ENCODE data around the gene SMARCA4. TPM values are rescaled to one million over a fixed set of nuclear protein-coding genes. Genes with fewer than 3 reads are reported as not detected.

The SMARCA4 gene
- 10 to 100 TPM; 88.6 to 98.6 TPM for total RNA-seq

- Mint-ChIP-seq H3K4me1 (ENCODE audit: low read depth) (peaks cover 37% of the 10 kb centered on the region), H3K27me3 (ENCODE audit: low read depth) (no peaks in the 10 kb centered on the region), H3K4me3 (peak within 1 kb of the TSS; percentile 91), H3K9me3 (no peaks in the 10 kb centered on the region), H3K36me3 (ENCODE audit: low read depth) (peaks cover 3% of the 10 kb centered on the region), H3K27ac (peak within 1 kb of the TSS; percentile 90)
- intact Hi-C loops (cut with micrococcal nuclease): loop anchor here (1.0 to 10.0 kb wide), 4 partner anchors 18 to 626 kb away; partner anchors contain the start of genes CDKN2D, ICAM3, RAVER1 and TIMM29
- CTCF ChIA-PET: interaction anchor here (1.2 to 1.4 kb wide), 2 partner anchors 24 to 56 kb away, joined by 3 read pairs; no protein-coding TSS in a partner anchor
- peak; percentile 97 for DNase-seq
Measured at GRCh38 chr19:10960314-10961072, at the start of gene SMARCA4. Gene SMARCA4 (plus strand): TSS chr19:10961030. CDS start chr19:10984152, 23,122 bp downstream.

- DNase-seq: no peak
- Mint-ChIP-seq H3K27ac (no peak overlapping the region), H3K9me3 (no peaks in the 10 kb centered on the region), H3K4me1 (ENCODE audit: low read depth) (no peaks in the 10 kb centered on the region), H3K27me3 (ENCODE audit: low read depth) (no peaks in the 10 kb centered on the region), H3K4me3 (no peak overlapping the region), H3K36me3 (ENCODE audit: low read depth) (peaks cover 13% of the 10 kb centered on the region)
- CTCF ChIA-PET: no interaction called here
- intact Hi-C loops (cut with micrococcal nuclease): no loop called here
Measured at GRCh38 chr19:10911579-10912363, 49.1 kb upstream of the SMARCA4 start.

GRCh38 chr19:10912619-10913018 is 48.2 kb upstream of the SMARCA4 start:
- Mint-ChIP-seq H3K9me3 (no peaks in the 10 kb centered on the region), H3K27me3 (ENCODE audit: low read depth) (no peaks in the 10 kb centered on the region), H3K36me3 (ENCODE audit: low read depth) (peaks cover 13% of the 10 kb centered on the region), H3K4me3 (no peak overlapping the region), H3K27ac (no peak overlapping the region), H3K4me1 (ENCODE audit: low read depth) (no peaks in the 10 kb centered on the region)
- CTCF ChIA-PET: interaction anchor here (0.7 kb wide), 1 partner anchor 48 kb away, joined by 3 read pairs; no protein-coding TSS in a partner anchor
- intact Hi-C loops (cut with micrococcal nuclease): no loop called here
- no peak for DNase-seq

GRCh38 chr19:10913716-10914340 is 47.0 kb upstream of the SMARCA4 start:
- Mint-ChIP-seq H3K9me3 (no peaks in the 10 kb centered on the region), H3K4me1 (ENCODE audit: low read depth) (no peaks in the 10 kb centered on the region), H3K27ac (no peak overlapping the region), H3K27me3 (ENCODE audit: low read depth) (no peaks in the 10 kb centered on the region), H3K36me3 (ENCODE audit: low read depth) (peaks cover 10% of the 10 kb centered on the region), H3K4me3 (no peak overlapping the region)
- intact Hi-C loops (cut with micrococcal nuclease): no loop called here
- no peak for DNase-seq
- CTCF ChIA-PET: interaction anchor here (0.6 kb wide), 2 partner anchors 23 to 381 kb away, joined by 3 read pairs; no protein-coding TSS in a partner anchor

- Mint-ChIP-seq H3K36me3 (ENCODE audit: low read depth) (peaks cover 10% of the 10 kb centered on the region), H3K4me3 (no peak overlapping the region), H3K27me3 (ENCODE audit: low read depth) (no peaks in the 10 kb centered on the region), H3K27ac (no peak overlapping the region), H3K9me3 (no peaks in the 10 kb centered on the region), H3K4me1 (ENCODE audit: low read depth) (no peaks in the 10 kb centered on the region)
- CTCF ChIA-PET: interaction anchor here (0.6 to 1.1 kb wide), 2 partner anchors 120 to 184 kb away, joined by 3 read pairs; no protein-coding TSS in a partner anchor
- DNase-seq: no peak
- intact Hi-C loops (cut with micrococcal nuclease): no loop called here
Measured at GRCh38 chr19:10915130-10916091, 45.4 kb upstream of the SMARCA4 start.

GRCh38 chr19:10916602-10917001 is 44.2 kb upstream of the SMARCA4 start:
- peaks cover 13% of the 10 kb centered on the region for H3K36me3 Mint-ChIP-seq (ENCODE audit: low read depth)
- H3K4me3 Mint-ChIP-seq: no peak overlapping the region
- H3K27me3 Mint-ChIP-seq (ENCODE audit: low read depth): no peaks in the 10 kb centered on the region
- intact Hi-C loops (cut with micrococcal nuclease): no loop called here
- H3K9me3 Mint-ChIP-seq: no peaks in the 10 kb centered on the region
- CTCF ChIA-PET: interaction anchor here (0.6 to 1.5 kb wide), 3 partner anchors 16 to 185 kb away, joined by 3 to 4 read pairs (median 3); no protein-coding TSS in a partner anchor
- no peak overlapping the region for H3K27ac Mint-ChIP-seq
- DNase-seq: no peak
- H3K4me1 Mint-ChIP-seq (ENCODE audit: low read depth): no peaks in the 10 kb centered on the region

- Mint-ChIP-seq H3K4me1 (ENCODE audit: low read depth) (no peaks in the 10 kb centered on the region), H3K27me3 (ENCODE audit: low read depth) (no peaks in the 10 kb centered on the region), H3K4me3 (no peak overlapping the region), H3K27ac (no peak overlapping the region), H3K36me3 (ENCODE audit: low read depth) (peaks cover 9% of the 10 kb centered on the region), H3K9me3 (no peaks in the 10 kb centered on the region)
- intact Hi-C loops (cut with micrococcal nuclease): no loop called here
- DNase-seq: no peak
- CTCF ChIA-PET: no interaction called here
Measured at GRCh38 chr19:10918359-10918758, 42.5 kb upstream of the SMARCA4 start.

GRCh38 chr19:10919352-10920287 is 41.2 kb upstream of the SMARCA4 start:
- CTCF ChIA-PET: interaction anchor here (0.5 kb wide), 1 partner anchor 23 kb away, joined by 3 read pairs; no protein-coding TSS in a partner anchor
- DNase-seq: no peak
- H3K4me3 Mint-ChIP-seq: no peak overlapping the region
- no peaks in the 10 kb centered on the region for H3K9me3 Mint-ChIP-seq
- intact Hi-C loops (cut with micrococcal nuclease): no loop called here
- H3K27me3 Mint-ChIP-seq (ENCODE audit: low read depth): no peaks in the 10 kb centered on the region
- H3K36me3 Mint-ChIP-seq (ENCODE audit: low read depth): peaks cover 10% of the 10 kb centered on the region
- H3K4me1 Mint-ChIP-seq (ENCODE audit: low read depth): no peaks in the 10 kb centered on the region
- no peak overlapping the region for H3K27ac Mint-ChIP-seq

GRCh38 chr19:10920288-10920655 is 40.6 kb upstream of the SMARCA4 start:
- CTCF ChIA-PET: no interaction called here
- H3K36me3 Mint-ChIP-seq (ENCODE audit: low read depth): peaks cover 11% of the 10 kb centered on the region
- intact Hi-C loops (cut with micrococcal nuclease): no loop called here

GRCh38 chr19:10920781-10921180 is 40.0 kb upstream of the SMARCA4 start:
- Mint-ChIP-seq H3K27ac (no peak overlapping the region), H3K27me3 (ENCODE audit: low read depth) (no peaks in the 10 kb centered on the region), H3K36me3 (ENCODE audit: low read depth) (peaks cover 11% of the 10 kb centered on the region), H3K4me1 (ENCODE audit: low read depth) (no peaks in the 10 kb centered on the region), H3K9me3 (no peaks in the 10 kb centered on the region), H3K4me3 (no peak overlapping the region)
- CTCF ChIA-PET: no interaction called here
- intact Hi-C loops (cut with micrococcal nuclease): no loop called here
- no peak for DNase-seq

More at GRCh38 chr19:10920288-10920655, 40.6 kb upstream of the SMARCA4 start:
- no peak overlapping the region for H3K4me3 Mint-ChIP-seq
- H3K27me3 Mint-ChIP-seq (ENCODE audit: low read depth): no peaks in the 10 kb centered on the region
- no peaks in the 10 kb centered on the region for H3K9me3 Mint-ChIP-seq
- no peaks in the 10 kb centered on the region for H3K4me1 Mint-ChIP-seq (ENCODE audit: low read depth)
- H3K27ac Mint-ChIP-seq: no peak overlapping the region
- DNase-seq: no peak

All from activated naive CD4-positive, alpha-beta T cell treated with anti-CD3 and anti-CD28 coated beads for 36 hours (primary cell).